Keratinocyte (primary cell): ENCODE results near the gene MAP2K2. TPM values are rescaled to one million over a fixed set of nuclear protein-coding genes. Genes with fewer than 3 reads are reported as not detected.

ENCODE experiments used
- DNase-seq: peaks from one replicate; pipeline ENCODE4 v3.0.0-alpha.2; 2011; ENCODE audit warnings: low read depth, missing footprints, low spot score
- FAIRE-seq: peaks from 2 replicates; lab custom pipeline; 2011; peaks lifted over from hg19 to GRCh38; lab: Jason Lieb, UNC
- H2AFZ ChIP-seq: 2 replicates; pipeline ENCODE4 v1.6.0; 2012; ENCODE audit warnings: low read length, control low read depth, inconsistent platforms; ENCODE audit not compliant: control insufficient read depth
- H3K27ac ChIP-seq: 2 replicates; pipeline ENCODE4 v1.5.1; 2011; ENCODE audit warnings: low read length; ENCODE audit not compliant: control insufficient read depth, insufficient read depth
- H3K27me3 ChIP-seq: 3 replicates; pipeline ENCODE4 v1.6.0; 2011; ENCODE audit warnings: low read length; ENCODE audit not compliant: control insufficient read depth, insufficient read depth; ENCODE audit errors: extremely low read depth
- H3K36me3 ChIP-seq, 2 experiments: 2 replicates in 1 of 2; 3 replicates in 1 of 2; pipeline ENCODE4 v1.5.1; 2011; ENCODE audit warnings: low read length in 2 of 2, mild to moderate bottlenecking in 1 of 2; ENCODE audit not compliant: control insufficient read depth in 2 of 2, insufficient read depth in 2 of 2; ENCODE audit errors: extremely low read depth in 1 of 2
- H3K4me1 ChIP-seq: 3 replicates; pipeline ENCODE4 v1.5.1; 2011; ENCODE audit warnings: low read length; ENCODE audit not compliant: control insufficient read depth, insufficient read depth; ENCODE audit errors: extremely low read depth
- H3K4me2 ChIP-seq: 3 replicates; pipeline ENCODE4 v1.6.0; 2011; ENCODE audit warnings: low read depth, low read length; ENCODE audit not compliant: control insufficient read depth, insufficient read depth; ENCODE audit errors: extremely low read depth
- H3K4me3 ChIP-seq, 3 experiments: fragments of 200-600 bp in 1 of 3; sonication (generic) in 1 of 3; 2 replicates in 2 of 3; 3 replicates in 1 of 3; pipeline ENCODE4 v1.5.1; 2011 to 2016; ENCODE audit warnings: low read length in 3 of 3, mild to moderate bottlenecking in 3 of 3, control low read depth in 2 of 3, inconsistent platforms in 1 of 3, low read depth in 1 of 3, mixed read lengths in 1 of 3, mixed run types in 1 of 3, moderate library complexity in 1 of 3; ENCODE audit not compliant: control insufficient read depth in 2 of 3, insufficient read depth in 2 of 3; ENCODE audit errors: extremely low read depth in 1 of 3
- H3K79me2 ChIP-seq: 2 replicates; pipeline ENCODE4 v1.6.0; 2012; ENCODE audit warnings: low read length; ENCODE audit not compliant: control insufficient read depth, insufficient read depth
- H3K9ac ChIP-seq: 3 replicates; pipeline ENCODE4 v1.6.0; 2011; ENCODE audit warnings: low read length; ENCODE audit not compliant: control insufficient read depth, insufficient read depth; ENCODE audit errors: extremely low read depth
- H3K9me1 ChIP-seq: 3 replicates; pipeline ENCODE4 v1.6.0; 2011; ENCODE audit warnings: low read length; ENCODE audit not compliant: control insufficient read depth, insufficient read depth; ENCODE audit errors: extremely low read depth
- H3K9me3 ChIP-seq: 2 replicates; pipeline ENCODE4 v1.5.1; 2012; ENCODE audit warnings: low read depth, low read length; ENCODE audit not compliant: control insufficient read depth
- H4K20me1 ChIP-seq: 3 replicates; pipeline ENCODE4 v1.6.0; 2011; ENCODE audit warnings: low read length; ENCODE audit not compliant: control insufficient read depth, insufficient read depth; ENCODE audit errors: extremely low read depth
- EZH2 ChIP-seq: IDR thresholded peaks from one replicate; pipeline ENCODE4 v1.6.1; 2012; ENCODE audit warnings: inconsistent platforms, mild to moderate bottlenecking, low read length, moderate library complexity
- dilution Hi-C: fragments of 300-500 bp; cut with MboI; formaldehyde crosslinking; loops from one replicate; pipeline ENCODE4 v1.7.0; 2020; ENCODE audit warnings: low sequenced_read_pairs; ENCODE audit not compliant: extremely low pct_ligation_motif_present
- polyA plus RNA-seq, 5 experiments: library from polyadenylated mRNA; depleted of rRNA in 3 of 5; stranded (reverse) in 3 of 5; stranded (forward) in 1 of 5; unstranded in 1 of 5; fragments of >200 nt; gene quantifications; 1 replicate in 1 of 5; 2 replicates in 3 of 5; 3 replicates in 1 of 5; pipeline versions ENCODE4 v1.2.1 to v1.2.3, GENCODE V29; 2011 to 2012; ENCODE audit warnings: missing spikeins in 2 of 5, low read depth in 1 of 5, low replicate concordance in 1 of 5
- TF ChIP-seq, protein P1 (sequence below), 3 experiments: IDR thresholded peaks in 1 of 3; conservative IDR thresholded peaks in 1 of 3; optimal IDR thresholded peaks in 1 of 3; 2 replicates in 2 of 3; 3 replicates in 1 of 3; pipeline versions ENCODE3 to v1.5.1; 2011; ENCODE audit warnings: low read length in 3 of 3, mild to moderate bottlenecking in 3 of 3, moderate library complexity in 2 of 3, control low read depth in 1 of 3, inconsistent platforms in 1 of 3; ENCODE audit not compliant: insufficient read depth in 2 of 3; ENCODE audit errors: extremely low read depth in 1 of 3

The MAP2K2 gene
- polyA plus RNA-seq, 1 donor (not counting 4 experiments of a cell fraction or from before 2014, with no cell fraction given), result 61.8 TPM

DNA sequence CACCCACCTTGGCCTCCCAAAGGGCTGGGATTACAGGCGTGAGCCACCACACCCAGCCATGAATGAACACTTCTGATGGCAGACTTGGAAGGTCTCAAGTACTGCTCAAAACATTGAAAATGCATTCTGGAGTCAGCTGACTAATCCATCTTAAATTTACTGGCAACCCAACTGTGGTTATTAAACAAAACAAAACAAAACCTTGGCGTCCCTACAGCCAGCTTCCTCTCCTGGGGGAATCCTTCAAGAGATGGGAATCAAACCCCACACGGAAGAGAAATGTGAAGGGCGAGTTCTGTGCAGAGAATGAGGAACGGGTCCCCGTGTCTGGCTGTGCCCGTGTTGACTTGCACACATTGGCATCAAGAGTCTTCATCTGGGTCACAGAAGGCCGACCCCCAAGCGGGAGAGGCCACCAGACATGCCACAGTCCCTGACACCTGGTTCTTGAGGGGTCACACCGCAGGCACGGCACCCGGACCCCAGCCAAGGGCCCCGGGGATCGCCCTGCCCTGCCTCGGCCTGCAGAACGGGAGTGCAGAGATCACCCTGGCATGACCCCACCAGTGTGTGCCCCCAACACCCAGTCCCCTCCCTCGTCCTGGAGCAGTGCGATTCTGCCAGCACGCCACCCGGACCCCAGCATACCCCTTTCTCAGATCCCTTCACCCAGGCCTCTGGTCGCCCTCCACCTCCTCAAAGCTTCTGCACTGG is 3.2 kb downstream of the MAP2K2 start:
- peaks cover 10% of the 10 kb centered on the region in 2 experiments for H3K36me3 ChIP-seq
- H4K20me1 ChIP-seq, result peaks cover 3% of the 10 kb centered on the region
- peaks cover 13% of the 10 kb centered on the region for H3K4me1 ChIP-seq
- no peak overlapping the region for H3K4me3 ChIP-seq
- no peak overlapping the region for H3K27ac ChIP-seq
- DNase-seq, result no peak
- no peak overlapping the region for H3K4me2 ChIP-seq
- no peaks in the 10 kb centered on the region for H3K9me1 ChIP-seq
- no peak for TF ChIP-seq EZH2
- TF ChIP-seq, protein P1, sequence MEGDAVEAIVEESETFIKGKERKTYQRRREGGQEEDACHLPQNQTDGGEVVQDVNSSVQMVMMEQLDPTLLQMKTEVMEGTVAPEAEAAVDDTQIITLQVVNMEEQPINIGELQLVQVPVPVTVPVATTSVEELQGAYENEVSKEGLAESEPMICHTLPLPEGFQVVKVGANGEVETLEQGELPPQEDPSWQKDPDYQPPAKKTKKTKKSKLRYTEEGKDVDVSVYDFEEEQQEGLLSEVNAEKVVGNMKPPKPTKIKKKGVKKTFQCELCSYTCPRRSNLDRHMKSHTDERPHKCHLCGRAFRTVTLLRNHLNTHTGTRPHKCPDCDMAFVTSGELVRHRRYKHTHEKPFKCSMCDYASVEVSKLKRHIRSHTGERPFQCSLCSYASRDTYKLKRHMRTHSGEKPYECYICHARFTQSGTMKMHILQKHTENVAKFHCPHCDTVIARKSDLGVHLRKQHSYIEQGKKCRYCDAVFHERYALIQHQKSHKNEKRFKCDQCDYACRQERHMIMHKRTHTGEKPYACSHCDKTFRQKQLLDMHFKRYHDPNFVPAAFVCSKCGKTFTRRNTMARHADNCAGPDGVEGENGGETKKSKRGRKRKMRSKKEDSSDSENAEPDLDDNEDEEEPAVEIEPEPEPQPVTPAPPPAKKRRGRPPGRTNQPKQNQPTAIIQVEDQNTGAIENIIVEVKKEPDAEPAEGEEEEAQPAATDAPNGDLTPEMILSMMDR (optimal IDR thresholded peaks at IDR 0.05 in 1 of 3, IDR thresholded peaks at IDR 0.05 in 1 of 3, conservative IDR thresholded peaks at IDR 0.05 in 1 of 3; ENCODE audit: extremely low read depth in 1 of 3, insufficient read depth in 2 of 3, low read length in 3 of 3), result no peak
- H3K9me3 ChIP-seq, result no peaks in the 10 kb centered on the region
- H3K27me3 ChIP-seq, result no peaks in the 10 kb centered on the region
- H3K79me2 ChIP-seq, result peaks cover 50% of the 10 kb centered on the region
- dilution Hi-C loops, result no loop called here
- no peak overlapping the region for H3K9ac ChIP-seq
- FAIRE-seq, result no peak
- H2AFZ ChIP-seq, result no peak overlapping the region

DNA sequence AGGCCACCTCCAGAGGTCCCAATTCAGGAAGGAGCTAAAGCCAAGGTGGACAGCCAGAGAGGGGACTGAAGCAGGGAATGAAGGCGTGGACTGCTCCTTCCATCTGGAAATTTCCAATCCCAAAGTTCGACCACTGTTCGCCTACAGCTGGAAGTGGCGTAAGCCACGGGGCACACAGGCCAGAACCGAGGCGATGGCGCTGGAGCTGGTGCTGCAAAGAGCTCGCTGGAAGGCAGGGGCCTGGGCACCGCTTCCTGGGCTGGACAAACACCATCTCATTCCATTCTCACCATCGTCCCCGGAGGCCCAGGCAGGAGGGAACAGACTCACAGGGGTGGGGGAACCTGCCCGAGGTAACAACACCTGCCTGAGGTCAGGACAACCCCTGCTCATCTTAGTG is 4.2 kb downstream of the MAP2K2 start:
- Histone ChIP-seq H3K9me1 (no peaks in the 10 kb centered on the region), H3K27ac (no peak overlapping the region), H3K4me3 (no peak overlapping the region), H3K4me2 (no peak overlapping the region), H3K79me2 (peaks cover 52% of the 10 kb centered on the region), H3K27me3 (no peaks in the 10 kb centered on the region), H3K9me3 (no peaks in the 10 kb centered on the region), H4K20me1 (peaks cover 3% of the 10 kb centered on the region), H2AFZ (no peak overlapping the region), H3K9ac (no peak overlapping the region), H3K36me3 (peaks cover 13 to 19% of the 10 kb centered on the region in 2 experiments), H3K4me1 (peaks cover 13% of the 10 kb centered on the region)
- TF ChIP-seq EZH2, result no peak
- TF ChIP-seq, protein P1 (optimal IDR thresholded peaks at IDR 0.05 in 1 of 3, IDR thresholded peaks at IDR 0.05 in 1 of 3, conservative IDR thresholded peaks at IDR 0.05 in 1 of 3; ENCODE audit: extremely low read depth in 1 of 3, insufficient read depth in 2 of 3, low read length in 3 of 3), result no peak
- DNase-seq (no peak), FAIRE-seq (no peak)
- dilution Hi-C loops, result no loop called here
